SJSA1 (cell line): ENCODE data around the gene SIRT2. TPM values are rescaled to one million over a fixed set of nuclear protein-coding genes. Genes with fewer than 3 reads are reported as not detected.
"Not testable (repeated sequence)": the region's sequence is repeated elsewhere in the genome, so short reads cannot be mapped to it uniquely, and the experiment has no call there.

Experiments
- DNase-seq, 2 experiments: peaks; one replicate each; pipeline ENCODE4 v3.0.0-alpha.2; 2015 to 2020; ENCODE audit warnings: low spot score in 2 of 2, low read depth in 1 of 2
- H3K27ac ChIP-seq: fragments of 250-450 bp; sonication (Bioruptor Pico); 2 replicates; pipeline ENCODE4 v1.5.1; 2020; ENCODE audit warnings: mild to moderate bottlenecking, moderate library complexity
- H3K27me3 ChIP-seq: fragments of 250-450 bp; sonication (Bioruptor Pico); replicated peaks from 2 replicates; pipeline ENCODE4 v1.5.1; 2020; ENCODE audit warnings: mild to moderate bottlenecking, moderate library complexity
- H3K36me3 ChIP-seq: fragments of 250-450 bp; sonication (Bioruptor Pico); 2 replicates; pipeline ENCODE4 v1.5.1; 2020; ENCODE audit warnings: mild to moderate bottlenecking
- H3K4me1 ChIP-seq: fragments of 250-450 bp; sonication (Bioruptor Pico); replicated peaks from 2 replicates; pipeline ENCODE4 v1.6.1; 2021; ENCODE audit warnings: mild to moderate bottlenecking
- H3K4me3 ChIP-seq: fragments of 250-450 bp; sonication (Bioruptor Pico); 2 replicates; pipeline ENCODE4 v1.5.1; 2020; ENCODE audit warnings: mild to moderate bottlenecking
- H3K9me3 ChIP-seq: fragments of 250-450 bp; sonication (Bioruptor Pico); replicated peaks from 2 replicates; pipeline ENCODE4 v1.5.1; 2020; ENCODE audit warnings: mild to moderate bottlenecking
- total RNA-seq: library from RNA; depleted of rRNA; stranded (reverse); fragments of >200 nt; shearing (Covaris generic); gene quantifications from 2 replicates; pipeline ENCODE4 v1.2.3, GENCODE V29; 2014

The SIRT2 gene
- total RNA-seq, 1 experiment from 2014 or later: 48.8 TPM

DNA sequence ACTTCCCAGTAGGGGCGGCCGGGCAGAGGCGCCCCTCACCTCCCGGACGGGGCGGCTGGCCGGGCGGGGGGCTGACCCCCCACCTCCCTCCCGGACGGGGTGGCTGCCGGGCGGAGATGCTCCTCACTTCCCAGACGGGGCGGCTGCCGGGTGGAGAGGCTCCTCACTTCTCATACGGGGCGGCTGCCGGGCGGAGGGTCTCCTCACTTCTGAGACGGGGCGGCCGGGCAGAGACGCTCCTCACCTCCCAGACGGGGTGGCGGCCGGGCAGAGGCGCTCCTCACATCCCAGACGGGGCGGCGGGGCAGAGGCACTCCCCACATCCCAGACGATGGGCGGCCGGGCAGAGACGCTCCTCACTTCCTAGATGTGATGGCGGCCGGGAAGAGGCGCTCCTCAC, 43.7 kb downstream of the SIRT2 start:
- not testable (repeated sequence) for DNase-seq, H3K27me3 ChIP-seq, H3K4me3 ChIP-seq, H3K27ac ChIP-seq, H3K9me3 ChIP-seq, H3K36me3 ChIP-seq
- H3K4me1 ChIP-seq: peaks cover 15% of the 10 kb centered on the region

DNA sequence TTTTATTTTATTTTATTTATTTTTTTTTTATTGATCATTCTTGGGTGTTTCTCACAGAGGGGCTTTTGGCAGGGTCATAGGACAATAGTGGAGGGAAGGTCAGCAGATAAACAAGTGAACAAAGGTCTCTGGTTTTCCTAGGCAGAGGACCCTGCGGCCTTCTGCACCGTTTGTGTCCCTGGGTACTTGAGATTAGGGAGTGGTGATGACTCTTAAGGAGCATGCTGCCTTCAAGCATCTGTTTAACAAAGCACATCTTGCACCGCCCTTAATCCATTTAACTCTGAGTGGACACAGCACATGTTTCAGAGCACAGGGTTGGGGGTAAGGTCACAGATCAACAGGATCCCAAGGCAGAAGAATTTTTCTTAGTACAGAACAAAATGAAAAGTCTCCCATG, 44.5 kb downstream of the SIRT2 start:
- not testable (repeated sequence) for DNase-seq, H3K9me3 ChIP-seq, H3K4me3 ChIP-seq, H3K27ac ChIP-seq, H3K36me3 ChIP-seq, H3K27me3 ChIP-seq
- peaks cover 17% of the 10 kb centered on the region for H3K4me1 ChIP-seq

DNA sequence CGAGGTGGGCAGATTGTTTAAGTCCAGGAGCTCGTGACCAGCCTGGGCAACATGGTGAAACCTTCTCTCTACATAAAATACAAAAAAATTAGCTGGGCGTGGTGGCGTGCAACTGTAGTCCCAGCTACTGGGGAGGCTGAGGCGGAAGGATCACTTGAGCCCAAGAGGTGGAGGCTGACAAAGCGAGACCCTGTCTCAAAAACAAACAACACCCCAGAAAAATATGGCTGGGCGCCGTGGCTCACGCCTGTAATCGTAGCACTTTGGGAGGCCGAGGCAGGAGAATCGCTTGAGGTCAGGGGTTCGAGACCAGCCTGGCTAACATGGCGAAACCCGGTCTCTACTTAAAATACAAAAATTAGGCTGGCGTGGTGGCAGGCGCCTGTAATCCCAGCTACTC, 46.2 kb downstream of the SIRT2 start:
- Histone ChIP-seq H3K9me3 (no peaks in the 10 kb centered on the region), H3K4me1 (peaks cover 20% of the 10 kb centered on the region), H3K36me3 (peaks cover 14% of the 10 kb centered on the region), H3K27me3 (no peaks in the 10 kb centered on the region), H3K4me3 (no peak overlapping the region), H3K27ac (no peak overlapping the region)
- DNase-seq: no peak

DNA sequence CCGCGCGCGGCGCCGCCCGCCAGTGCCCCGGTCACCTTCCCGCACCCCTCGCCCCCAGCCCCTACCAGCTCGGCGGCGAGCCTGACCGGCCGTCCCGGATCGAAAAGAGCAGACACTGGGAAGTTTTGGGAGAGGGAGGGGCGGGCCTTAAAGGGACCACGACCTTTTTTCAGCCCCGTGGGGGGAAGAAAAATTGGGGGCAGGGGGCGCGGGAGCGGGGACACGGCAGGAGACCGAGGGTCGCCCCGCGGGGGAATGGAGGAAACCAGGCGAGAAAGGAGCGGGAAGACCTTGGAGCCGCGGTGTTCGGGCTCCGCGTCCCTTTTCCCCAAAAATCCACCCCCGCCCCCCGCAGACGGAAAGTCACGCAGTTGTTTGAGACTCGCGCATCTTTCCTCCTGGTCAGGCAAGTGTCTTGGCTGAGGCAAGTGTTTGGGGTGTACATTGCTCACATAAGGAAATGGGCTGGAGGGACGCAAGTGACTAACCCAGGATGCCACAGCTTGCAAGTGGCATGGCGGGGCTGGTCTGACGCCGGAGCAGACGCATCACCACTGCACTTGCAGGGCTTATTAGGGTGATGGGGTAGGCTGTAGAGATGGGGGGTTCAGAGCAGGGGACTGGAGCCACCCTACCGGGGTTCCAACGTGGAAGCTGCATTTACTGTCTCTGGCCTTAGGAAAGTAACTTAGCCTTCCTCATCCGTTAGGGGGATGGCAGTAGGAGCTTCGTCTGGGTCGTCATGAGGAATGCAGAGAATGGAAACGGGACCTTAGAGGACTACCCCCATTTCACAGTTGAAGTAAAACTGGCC, 47.0 kb downstream of the SIRT2 start:
- peaks cover 21% of the 10 kb centered on the region for H3K36me3 ChIP-seq
- no peaks in the 10 kb centered on the region for H3K27me3 ChIP-seq
- peak overlapping the region; percentile 58 for H3K4me3 ChIP-seq
- peak; percentile 41 to 62 for DNase-seq
- peak overlapping the region; percentile 88 for H3K27ac ChIP-seq
- H3K4me1 ChIP-seq: peaks cover 28% of the 10 kb centered on the region
- no peaks in the 10 kb centered on the region for H3K9me3 ChIP-seq

DNA sequence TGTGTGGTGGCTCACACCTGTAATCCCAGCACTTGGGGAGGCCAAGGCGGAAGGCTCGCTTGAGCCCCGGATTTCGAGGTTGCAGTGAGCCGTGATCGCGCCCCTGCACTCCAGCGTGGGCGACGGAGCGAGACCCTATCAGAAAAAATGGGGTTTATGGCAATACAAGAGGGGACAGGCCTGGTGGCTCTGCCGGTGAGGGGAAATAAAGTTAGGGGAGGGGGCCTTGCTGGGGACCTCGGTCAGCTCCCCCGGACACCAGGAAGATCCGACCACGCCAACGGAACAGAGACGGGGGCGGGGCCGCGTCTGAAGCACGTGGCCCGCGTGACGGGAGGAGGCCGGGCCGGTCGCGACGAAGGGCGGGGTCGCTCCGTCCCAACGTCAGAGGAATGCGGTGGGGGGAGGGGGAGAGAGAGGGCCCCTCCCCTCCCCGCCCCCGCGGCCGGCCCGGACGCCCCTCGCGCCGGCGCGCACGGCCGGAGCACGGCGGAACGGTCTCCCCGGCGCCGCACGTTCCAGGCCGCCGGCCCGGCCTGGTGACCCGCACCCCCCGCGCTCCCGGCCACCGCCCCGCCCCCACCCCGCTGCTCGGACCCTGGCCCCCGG, 47.7 kb downstream of the SIRT2 start:
- Histone ChIP-seq H3K27ac (peak overlapping the region; percentile 88), H3K4me3 (peak overlapping the region; percentile 58), H3K4me1 (peaks cover 28% of the 10 kb centered on the region), H3K9me3 (no peaks in the 10 kb centered on the region), H3K27me3 (no peaks in the 10 kb centered on the region), H3K36me3 (peaks cover 29% of the 10 kb centered on the region)
- peak; percentile 89 to 92 for DNase-seq

DNA sequence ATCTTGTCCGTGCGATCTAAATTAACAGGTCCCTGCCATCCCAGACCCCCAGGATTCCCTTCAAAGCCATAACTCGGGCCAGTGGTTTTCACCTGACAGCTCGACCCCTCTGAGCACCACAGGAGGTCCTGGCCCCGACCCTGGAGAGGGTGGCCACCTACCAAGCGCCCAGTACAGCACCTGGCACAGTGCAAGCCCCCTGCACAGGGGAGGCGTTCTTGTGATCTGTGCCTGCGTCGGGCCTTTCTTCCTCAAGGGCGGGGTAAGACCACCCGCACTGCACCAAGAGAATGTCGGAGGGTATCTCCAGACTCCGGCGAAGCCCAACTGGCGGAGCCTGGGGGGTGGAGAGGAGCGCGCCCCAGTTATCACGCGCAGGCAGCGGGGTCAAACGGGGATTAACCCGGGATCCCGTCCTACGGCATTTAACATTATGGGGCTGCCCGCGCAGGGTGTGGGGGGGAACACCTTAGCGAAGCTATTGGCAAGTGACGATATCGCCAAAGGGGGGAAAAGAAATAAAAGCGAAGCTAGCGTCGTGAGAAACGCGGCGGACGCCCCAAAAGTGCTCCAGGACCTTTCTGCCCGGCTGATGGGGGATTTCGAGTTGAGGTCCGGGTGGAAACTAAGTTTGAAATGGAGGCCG, 48.3 kb downstream of the SIRT2 start:
- Histone ChIP-seq H3K4me1 (peaks cover 28% of the 10 kb centered on the region), H3K9me3 (no peaks in the 10 kb centered on the region), H3K4me3 (peak overlapping the region; percentile 58), H3K27ac (peak overlapping the region; percentile 62), H3K36me3 (peaks cover 35% of the 10 kb centered on the region), H3K27me3 (no peaks in the 10 kb centered on the region)
- DNase-seq: peak; percentile 59 to 61

DNA sequence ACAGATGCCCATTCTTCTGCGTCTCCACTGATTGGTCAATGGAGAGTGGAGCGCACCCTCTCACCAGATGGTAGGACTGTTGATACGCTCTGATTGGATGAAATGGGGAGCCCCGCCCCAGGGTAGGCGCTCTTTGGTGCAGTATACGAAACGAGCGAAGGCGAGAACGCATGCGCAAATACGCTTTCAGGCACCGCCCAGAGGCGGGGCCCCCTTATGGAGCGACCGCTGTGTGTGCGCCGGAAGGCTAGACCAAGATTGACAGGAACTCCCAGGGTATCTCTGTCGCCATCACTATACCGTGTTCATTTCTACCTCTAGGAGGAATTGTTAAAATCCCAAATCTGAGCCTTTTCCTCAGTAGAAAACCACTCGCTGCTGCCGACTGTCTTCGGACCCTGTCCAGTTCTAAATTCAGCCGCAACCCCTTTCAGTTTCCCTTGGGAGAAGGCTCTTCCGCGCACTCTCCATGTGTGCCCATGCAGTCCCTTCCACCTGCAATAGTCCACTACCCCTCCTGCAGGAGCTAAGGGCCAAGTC, 48.9 kb downstream of the SIRT2 start:
- no peaks in the 10 kb centered on the region for H3K27me3 ChIP-seq
- peak overlapping the region; percentile 62 for H3K27ac ChIP-seq
- peaks cover 28% of the 10 kb centered on the region for H3K4me1 ChIP-seq
- no peaks in the 10 kb centered on the region for H3K9me3 ChIP-seq
- DNase-seq: peak in 1 of 2 experiments; percentile 100
- peaks cover 41% of the 10 kb centered on the region for H3K36me3 ChIP-seq
- H3K4me3 ChIP-seq: peak overlapping the region; percentile 58

DNA sequence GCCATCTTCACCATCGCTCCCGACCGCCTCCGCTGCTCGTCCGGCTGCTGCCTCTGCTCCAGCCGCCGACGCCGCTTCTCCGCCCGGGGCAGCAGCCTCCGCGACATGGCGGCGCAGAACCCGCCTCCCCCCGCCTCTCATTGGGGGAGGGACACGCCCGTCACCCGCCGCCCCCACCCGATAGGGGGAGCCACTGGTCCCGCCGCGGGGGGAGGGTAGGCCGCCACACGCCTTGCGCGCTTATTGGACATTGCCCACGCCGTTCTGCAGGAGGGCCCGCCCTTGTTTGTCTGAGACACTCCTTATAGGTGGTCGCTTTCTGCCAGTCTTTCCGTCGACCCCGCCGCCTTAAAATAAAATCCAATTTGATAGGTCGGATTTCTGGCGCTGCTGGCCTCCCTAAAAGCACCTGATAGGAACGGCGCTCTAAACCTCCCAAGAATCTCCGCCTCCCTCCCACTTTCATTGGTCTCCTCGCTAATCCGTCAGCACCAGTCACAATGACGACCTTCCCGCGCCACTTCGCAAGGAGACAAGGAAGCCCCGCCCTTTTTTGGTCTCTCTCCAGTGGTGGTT, 49.5 kb downstream of the SIRT2 start, which contains the start of gene HNRNPL:
TSS of gene HNRNPL (minus strand) at position 127 of the 576 bp plus-strand sequence. CDS start at position 107, 20 bp downstream.
- Histone ChIP-seq H3K27me3 (no peaks in the 10 kb centered on the region), H3K4me3 (peak within 1 kb of the TSS; percentile 95), H3K4me1 (peaks cover 28% of the 10 kb centered on the region), H3K9me3 (no peaks in the 10 kb centered on the region), H3K27ac (peak within 1 kb of the TSS; percentile 100), H3K36me3 (peaks cover 46% of the 10 kb centered on the region)
- DNase-seq: peak; percentile 99 to 100

DNA sequence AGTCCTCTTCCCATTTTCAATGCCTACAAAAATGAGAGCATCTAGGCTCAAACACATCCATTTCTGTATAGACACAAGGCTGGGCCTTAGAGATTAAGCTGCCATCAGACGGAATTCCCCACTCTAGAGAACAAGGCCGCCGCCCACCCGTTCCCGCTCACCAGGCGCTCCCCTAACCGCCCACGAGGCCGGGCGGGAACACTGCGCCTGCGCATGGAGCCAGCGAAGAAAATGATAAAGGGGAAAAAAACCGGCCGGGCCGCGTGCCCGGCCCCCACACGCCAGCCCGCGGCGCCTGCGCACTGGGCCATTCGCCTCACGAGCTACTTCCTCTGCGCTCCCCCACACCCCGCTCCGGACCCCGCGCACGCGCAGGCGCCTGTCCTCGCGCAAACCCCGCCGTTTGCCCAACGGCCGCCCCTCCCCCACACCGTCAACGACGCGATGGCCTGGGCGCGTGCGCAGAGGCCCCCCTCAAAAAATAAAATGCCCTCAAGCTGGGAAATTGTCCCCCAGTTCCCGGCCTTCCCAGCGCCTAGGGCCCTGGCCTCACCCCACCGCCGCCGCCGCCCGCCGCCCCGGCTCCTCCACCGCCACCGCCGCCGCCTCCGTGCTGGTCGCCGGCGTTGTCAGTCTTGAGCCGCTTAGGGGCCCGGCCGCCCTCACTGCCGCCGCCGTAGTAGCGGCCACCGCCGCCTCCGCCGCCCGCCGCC, 50.1 kb downstream of the SIRT2 start:
- peaks cover 53% of the 10 kb centered on the region for H3K36me3 ChIP-seq
- H3K4me3 ChIP-seq: peak overlapping the region; percentile 95
- peak; percentile 95 to 98 for DNase-seq

DNA sequence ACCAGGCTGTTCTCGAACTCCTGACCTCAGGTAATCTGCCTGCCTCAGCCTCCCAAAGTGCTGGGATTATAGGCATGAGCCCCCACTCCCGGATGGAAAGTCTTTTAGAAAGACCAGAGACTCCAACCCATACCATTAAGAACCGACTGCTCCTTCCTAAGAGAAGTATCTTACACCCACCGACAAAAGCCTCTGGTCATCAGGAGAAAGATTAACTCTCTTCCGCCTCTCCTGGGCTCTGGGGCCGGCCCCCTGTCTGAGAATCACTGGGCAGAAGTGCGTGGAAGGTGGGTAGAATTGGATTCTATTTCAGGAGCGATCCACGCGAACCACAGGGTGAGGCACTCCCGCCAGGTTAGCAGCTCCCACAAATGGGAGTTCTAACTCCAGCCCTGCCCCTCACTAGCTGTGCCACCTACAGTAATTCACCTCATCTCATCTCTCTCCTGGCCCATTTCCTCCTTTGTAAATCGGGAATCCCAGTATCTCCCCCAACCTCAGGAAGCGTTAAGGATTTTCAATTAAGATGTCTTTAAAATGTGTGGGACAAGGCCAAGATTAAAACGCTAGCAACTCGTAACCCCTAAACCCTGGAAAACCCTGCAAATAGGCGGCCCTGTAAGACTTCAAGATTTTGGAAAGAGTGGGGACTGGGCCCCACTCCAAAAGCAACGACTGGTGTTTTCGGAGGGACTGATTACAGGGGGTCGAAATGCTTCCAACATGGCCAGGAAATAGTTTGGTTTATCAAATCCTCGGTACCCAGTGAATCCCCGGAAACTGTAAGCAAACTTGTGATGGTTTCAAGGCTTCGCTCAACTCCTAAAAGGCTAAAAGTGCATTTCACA, 50.9 kb downstream of the SIRT2 start:
- peak overlapping the region; percentile 95 for H3K4me3 ChIP-seq

More for the DNA sequence above, 50.1 kb downstream of the SIRT2 start:
- H3K27me3 ChIP-seq: no peaks in the 10 kb centered on the region
- H3K4me1 ChIP-seq: peaks cover 28% of the 10 kb centered on the region
- peak overlapping the region; percentile 100 for H3K27ac ChIP-seq
- no peaks in the 10 kb centered on the region for H3K9me3 ChIP-seq

DNA sequence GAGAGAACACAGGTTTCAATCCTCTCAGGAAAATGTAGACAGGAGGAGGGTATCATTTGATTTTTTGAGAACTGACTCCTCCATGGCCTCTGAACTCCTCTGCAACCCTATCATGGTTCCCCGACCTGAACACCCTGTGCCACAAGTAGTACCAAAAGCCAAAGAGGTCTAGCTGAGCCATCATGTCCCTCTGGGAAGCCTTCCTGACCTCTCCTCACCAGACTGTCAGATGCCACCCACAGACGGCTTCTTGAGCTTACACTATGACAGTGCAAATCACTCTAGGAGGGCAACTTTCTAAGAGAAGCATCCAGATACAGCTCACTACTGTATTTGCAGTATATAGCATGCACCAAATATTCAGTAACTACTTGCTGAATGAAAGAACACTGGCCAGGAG, 53.3 kb downstream of the SIRT2 start:
- Histone ChIP-seq H3K36me3 (peaks cover 85% of the 10 kb centered on the region), H3K4me3 (no peak overlapping the region), H3K27me3 (no peaks in the 10 kb centered on the region), H3K9me3 (no peaks in the 10 kb centered on the region), H3K4me1 (peaks cover 16% of the 10 kb centered on the region), H3K27ac (no peak overlapping the region)
- no peak for DNase-seq

More for the DNA sequence above, 50.9 kb downstream of the SIRT2 start:
- DNase-seq: no peak
- Histone ChIP-seq H3K9me3 (no peaks in the 10 kb centered on the region), H3K27me3 (no peaks in the 10 kb centered on the region), H3K4me1 (peaks cover 28% of the 10 kb centered on the region), H3K36me3 (peaks cover 61% of the 10 kb centered on the region), H3K27ac (peak overlapping the region; percentile 100)

DNA sequence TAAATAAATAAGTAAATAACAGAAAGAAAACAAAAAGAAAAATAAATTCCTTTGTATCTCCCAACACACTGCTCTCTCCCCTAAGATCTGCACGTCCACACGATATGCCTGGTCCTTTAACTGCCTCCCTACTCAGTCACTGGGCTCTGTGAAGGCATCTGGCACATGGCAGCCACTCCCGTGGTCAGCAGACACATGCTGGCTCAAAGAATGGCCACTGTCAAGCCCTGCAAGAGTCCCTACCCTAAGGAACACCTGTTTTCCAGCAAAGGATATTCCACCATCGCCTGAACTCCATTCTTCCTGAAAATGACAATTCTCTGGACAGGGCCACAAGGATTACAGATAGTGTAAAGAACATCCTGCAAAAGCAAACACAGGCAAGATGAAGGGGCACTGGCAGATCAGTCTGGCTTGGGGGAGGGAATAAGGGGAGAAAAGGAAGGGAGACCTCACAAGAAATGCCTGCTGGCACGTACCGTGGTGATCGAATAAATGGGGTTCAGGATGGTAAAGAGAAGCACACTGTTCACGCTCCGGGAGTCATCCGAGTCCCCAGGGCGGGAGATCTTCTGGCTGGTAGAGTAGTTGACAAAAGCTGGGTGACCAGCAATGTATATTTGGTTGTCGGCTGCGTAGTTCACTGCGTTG, 53.9 kb downstream of the SIRT2 start:
- no peaks in the 10 kb centered on the region for H3K27me3 ChIP-seq
- no peaks in the 10 kb centered on the region for H3K9me3 ChIP-seq
- H3K4me1 ChIP-seq: peaks cover 11% of the 10 kb centered on the region
- H3K36me3 ChIP-seq: peaks cover 91% of the 10 kb centered on the region
- H3K27ac ChIP-seq: no peak overlapping the region
- no peak for DNase-seq
- H3K4me3 ChIP-seq: no peak overlapping the region
